NCI-H82 treated with DMSO at 0.1 percent for 48 hours (cell line): ENCODE data around the gene UBL5.

Experiments
- DNase-seq: peaks from one replicate; lab custom pipeline; 2025; ENCODE audit not compliant: unreplicated experiment; lab: John Stamatoyannopoulos, UW

Gene UBL5

DNA sequence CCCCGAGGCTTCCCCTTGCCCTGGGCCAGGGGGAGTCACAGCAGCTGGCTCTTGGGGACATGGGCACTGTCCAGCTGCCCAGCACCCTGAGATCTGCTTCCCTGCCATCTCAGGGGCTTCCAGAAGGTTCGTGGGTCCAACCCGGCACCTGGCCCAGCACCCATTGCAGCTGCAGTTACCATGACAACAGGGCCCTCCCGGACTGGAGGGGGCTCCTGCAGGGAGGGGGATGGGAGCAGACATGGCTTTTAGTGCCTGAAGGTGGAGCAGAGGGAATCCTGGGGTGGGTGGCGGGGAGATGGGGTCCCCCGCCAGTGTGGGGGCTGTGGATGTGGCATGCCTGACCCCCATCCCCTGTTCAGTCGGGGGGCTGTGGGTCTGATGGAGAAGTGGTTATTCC is 22.1 kb downstream of the UBL5 start:
- no peak for DNase-seq

DNA sequence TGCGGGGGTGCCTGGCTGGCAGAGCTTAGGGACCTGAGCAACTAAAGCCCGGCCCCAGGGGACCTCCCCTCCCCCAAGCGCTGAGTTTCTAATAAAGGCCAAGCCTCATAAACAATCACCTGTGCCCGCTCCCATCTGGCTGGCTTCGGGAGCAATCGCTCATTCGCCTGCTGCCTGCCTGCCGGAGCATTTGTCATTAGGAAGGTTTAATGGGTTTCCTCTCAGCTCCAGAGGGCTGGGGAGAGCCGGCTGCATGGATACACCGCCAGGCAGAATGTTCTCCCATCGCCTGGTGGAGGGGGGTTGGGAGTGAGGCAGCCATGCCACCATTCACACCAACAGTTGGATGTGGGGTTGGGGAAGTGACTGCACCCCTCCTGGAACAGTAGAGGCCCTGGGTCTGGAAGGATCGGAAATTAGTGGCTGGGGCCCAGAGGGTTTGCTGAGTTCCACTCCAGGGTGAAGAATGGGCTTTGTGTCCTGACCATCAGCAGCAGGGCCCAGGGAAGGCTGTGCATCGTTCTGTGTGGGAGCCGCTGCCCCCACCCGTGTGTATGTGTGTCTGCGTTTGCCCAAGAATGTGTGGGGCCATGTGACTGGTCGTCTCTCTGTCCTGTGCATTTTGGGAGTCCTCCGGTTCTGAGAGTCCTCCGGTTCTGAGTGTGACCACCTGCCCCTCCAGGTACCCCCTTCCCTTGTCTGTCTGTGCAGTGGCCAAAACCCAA is 22.7 kb downstream of the UBL5 start:
- DNase-seq, result peak; percentile 82

GRCh38 chr19:9854282-9854846 is 26.6 kb downstream of the UBL5 start:
- DNase-seq, result no peak

DNA sequence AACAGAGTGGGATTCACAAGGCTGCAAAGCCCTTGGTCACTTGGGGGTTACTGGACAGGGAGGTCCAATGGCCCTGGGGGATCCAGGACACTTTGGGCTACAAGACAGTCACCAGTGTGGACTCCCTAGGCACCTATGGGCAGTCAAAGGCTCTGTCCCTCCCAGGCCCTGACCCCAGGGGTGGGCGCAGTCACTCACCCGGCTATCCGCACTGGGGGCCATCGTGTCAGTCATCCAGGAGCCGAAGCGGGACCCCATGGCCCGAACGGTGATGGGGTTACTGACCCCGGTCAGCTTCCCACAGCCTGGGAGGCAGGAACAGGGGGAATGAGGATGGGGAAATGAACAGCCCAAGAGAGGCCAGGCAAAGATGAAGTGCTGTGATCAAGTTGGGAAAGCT is 28.9 kb downstream of the UBL5 start:
- no peak for DNase-seq

- DNase-seq, result no peak
Measured at GRCh38 chr19:9857076-9857721, 29.5 kb downstream of the UBL5 start.

DNA sequence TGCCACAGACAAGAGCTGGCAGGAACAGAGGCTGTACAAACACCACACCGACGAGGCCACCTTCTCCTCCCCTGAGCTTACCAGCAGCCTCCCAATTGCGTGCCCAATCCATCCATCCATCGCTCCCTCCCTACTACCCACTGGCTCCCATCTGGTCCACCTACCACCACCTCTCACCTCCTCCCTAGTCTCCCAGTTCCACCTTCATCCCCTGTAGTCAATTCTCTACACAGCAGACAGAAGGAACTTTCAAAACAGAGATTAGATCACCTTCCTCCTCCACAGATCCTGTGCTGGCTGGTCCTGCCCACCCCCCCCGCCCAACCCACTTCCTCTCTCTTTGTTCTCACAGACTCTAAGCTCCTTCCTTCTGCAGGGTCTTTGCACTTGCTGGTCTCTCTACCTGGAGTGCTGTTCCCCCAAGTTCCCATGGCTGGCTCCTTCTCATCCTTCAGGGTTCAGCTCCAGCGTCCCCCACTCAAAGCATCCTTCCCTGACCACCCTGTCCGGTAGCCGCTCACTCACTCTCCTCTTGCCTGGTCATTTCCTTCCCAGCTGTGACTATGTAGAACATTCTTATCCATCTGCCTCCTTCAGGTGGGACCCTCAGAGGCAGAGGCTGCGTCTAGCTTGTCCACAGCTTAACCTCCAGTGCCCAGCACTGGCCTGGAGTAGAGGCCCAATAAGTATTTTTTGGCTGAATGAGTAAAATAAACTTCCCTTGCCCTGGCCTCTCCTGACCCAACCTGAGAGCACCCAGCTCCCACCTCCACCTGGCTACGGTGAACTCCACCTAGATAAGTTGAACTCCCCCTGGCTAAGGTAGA is 30.4 kb downstream of the UBL5 start:
- DNase-seq, result no peak

- DNase-seq, result no peak
Measured at GRCh38 chr19:9858766-9859165, 31.0 kb downstream of the UBL5 start.

GRCh38 chr19:9860407-9860806 is 32.7 kb downstream of the UBL5 start:
- DNase-seq, result no peak

DNA sequence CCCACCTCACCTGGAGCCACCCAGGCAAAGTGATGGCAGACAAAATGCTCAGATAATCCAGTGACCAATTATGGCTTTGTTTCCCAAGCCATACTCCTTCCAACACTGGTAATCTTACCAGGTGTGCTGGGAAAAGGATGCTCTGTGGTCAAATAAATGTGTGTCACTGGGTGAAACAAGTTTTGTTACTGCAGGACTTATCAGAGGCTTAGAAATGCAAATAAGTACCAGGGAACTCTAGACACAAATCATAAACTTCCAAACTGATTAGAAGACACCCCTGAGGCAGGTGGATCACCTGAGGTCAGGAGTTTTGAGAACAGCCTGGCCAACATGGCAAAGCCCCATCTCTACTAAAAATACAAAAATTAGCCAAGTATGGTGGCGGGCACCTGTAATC is 33.8 kb downstream of the UBL5 start:
- DNase-seq, result no peak

GRCh38 chr19:9862938-9863337 is 35.2 kb downstream of the UBL5 start:
- DNase-seq, result no peak

DNA sequence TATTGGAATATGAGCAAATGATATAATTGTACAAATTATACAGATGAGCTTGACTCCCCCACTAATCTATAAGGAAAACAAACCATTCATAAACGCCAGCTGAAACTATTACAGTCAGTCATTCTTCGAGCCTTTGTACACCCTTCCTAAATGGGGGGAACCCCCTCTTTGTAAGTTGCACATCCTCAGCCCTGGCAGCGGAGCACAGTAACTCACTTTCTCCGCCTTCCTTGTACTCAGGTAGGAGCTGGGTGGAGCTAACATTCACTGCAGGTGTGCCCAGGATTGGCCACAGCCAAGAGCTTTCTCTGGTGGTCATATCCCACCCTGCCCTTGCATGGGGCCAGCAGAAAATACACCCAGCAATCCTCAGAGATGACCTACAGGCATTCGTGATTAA is 36.0 kb downstream of the UBL5 start:
- no peak for DNase-seq

DNA sequence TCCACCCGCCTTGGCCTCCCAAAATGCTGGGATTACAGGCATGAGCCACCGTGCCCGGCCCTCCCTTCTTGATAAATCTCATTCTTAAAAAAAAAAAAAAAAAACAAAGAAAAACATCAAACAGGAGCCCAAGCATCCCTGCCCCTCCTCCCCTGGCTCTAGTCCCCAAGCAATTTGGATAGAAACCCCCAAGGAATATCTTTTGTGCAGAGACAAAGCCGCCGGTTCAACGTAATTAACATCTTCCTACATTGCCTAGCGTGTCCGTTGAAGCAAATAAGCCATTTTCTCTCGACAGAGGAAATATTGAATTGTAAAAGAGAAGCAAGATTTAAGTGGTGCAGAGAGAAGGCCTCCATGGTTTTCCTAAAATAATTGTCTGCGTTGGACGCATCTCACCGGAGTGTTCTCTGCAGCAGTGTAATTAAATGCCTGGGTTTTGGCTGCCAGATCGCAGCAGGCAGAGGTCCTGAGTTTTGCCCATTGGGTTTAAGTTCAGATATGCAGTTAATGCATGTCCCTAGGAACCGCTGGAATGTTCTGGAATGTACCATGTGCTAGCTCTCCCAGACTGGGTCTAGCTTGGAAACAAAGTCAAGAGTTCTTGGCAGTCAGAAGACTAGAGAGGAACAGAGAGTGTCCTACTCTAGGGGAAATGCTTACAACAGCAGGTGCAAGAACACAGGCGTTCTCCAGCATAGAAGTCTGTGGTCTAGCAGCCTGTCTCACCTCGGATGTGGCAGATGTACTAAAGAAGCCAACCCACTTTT is 38.2 kb downstream of the UBL5 start:
- no peak for DNase-seq

GRCh38 chr19:9868983-9869617 is 41.4 kb downstream of the UBL5 start:
- no peak for DNase-seq

DNA sequence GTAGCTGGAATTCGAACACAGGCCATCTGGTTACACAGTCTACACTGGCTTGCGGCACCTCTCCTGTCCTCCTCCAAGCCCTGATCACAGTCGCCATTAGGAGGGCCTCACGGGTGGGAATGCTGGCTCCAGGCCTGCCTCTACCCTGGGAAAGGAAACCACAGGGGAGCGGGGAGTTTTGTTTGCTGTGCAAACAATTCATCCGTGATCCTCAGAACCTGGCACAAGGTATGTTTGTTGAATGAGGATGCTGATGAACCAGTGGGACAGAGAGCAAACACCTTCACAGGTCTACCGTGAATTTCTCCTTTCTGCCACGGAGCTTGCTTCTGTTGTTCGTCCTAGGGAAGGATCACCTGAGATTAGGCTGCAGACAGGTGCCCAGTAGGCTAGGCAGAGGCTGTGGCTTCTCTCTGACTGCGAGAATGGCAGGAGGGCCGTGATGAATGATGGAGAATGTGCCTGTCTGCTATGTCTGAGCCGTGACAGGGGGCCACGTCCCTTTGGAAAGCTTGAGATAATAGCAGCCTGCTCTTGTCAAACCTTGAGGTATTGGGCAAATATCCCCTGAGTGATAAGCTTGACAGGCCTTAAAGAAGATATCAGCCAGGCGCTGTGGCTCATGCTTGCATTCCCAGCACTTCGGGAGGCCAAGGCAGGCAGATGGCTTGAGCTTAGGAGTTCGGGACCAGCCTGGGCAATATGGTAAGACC is 44.1 kb downstream of the UBL5 start:
- DNase-seq, result no peak

- DNase-seq, result no peak
Measured at GRCh38 chr19:9872618-9873242, 45.0 kb downstream of the UBL5 start.

DNA sequence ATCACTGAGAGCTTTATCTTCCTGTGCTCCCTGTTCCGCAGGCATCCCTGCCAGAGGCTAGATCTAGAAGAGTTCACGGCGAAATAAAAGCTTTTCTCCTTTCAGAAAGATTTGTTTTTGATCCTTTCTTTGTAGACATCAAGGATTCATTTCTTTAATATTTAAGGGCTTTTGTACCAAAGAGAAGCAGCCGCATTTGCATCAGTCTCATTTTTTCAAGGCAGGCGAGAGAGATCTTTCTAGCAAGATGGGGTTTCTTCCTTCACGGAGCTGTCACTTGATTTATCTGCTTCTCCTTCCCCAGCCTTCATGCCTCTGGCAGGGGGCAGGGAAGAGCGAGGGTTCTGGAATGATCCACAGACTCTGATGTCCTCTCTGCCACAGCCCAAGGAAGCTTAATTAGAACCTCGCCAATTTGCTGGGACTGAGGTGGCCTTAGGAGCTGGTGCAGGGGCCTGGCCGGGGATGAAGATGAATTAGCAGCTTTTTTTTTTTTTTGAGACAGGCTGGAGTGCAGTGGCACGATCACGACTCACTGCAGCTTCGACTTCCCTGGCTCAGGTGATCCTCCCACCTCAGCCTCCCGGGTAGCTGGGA is 47.4 kb downstream of the UBL5 start:
- DNase-seq, result no peak

GRCh38 chr19:9875796-9876195 is 48.1 kb downstream of the UBL5 start:
- DNase-seq, result no peak

DNA sequence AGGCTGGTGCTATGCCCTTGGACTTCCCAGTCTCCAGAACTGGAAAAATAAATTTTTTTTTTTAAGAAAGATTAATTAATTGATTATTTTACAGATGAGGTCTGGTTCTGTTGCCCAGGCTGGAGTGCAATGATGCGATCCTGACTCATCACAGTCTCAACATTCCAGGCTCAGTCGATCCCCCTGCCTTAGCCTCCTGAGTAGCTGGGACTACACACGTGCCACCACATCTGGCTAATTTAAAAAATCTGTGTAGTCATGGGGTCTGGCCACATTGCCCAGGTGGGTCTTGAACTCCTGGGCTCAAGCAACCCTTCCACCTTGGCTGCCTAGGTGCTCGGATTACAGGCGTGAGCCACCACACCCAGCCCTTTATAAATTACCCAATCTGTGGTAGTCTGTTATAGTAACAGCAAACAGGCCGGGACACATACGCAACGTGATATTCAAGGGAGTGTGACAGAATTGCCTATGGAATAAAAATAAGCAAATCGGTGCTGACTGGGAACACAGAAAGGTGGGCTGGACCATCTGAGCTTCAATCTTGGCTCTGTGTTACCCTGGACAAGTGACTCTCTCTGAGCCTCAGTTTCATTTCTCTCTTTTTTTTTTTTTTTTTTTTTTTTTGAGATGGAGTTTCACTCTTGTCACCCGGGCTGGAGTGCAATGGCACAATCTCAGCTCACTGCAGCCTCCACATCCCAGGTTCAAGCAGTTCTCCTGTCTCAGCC is 50.2 kb downstream of the UBL5 start:
- no peak for DNase-seq
